Measurements from ENCODE around the gene MYO9B.

The MYO9B gene

DNA sequence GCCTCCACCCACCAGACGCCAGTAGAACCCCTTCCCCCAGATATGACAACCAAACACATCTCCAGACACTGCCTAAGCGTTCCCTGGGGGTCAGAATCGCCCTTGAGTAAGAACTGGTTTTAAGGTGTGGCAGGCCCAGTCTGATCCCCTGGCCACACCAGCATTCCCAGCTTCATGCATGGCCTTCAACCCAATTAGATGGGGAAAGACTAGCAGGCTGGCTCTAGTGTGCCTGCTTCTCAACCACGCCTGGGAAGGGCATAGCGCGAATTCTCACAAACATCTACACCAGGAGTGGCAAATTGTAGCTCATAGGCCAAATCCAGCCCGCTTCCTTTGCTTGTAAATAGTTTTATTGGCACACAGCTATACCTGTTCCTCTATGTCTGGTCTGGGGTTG, 13.9 kb upstream of the MYO9B start:
- DNase-seq (ENCODE audit: low read depth, low spot score), result no peak

DNA sequence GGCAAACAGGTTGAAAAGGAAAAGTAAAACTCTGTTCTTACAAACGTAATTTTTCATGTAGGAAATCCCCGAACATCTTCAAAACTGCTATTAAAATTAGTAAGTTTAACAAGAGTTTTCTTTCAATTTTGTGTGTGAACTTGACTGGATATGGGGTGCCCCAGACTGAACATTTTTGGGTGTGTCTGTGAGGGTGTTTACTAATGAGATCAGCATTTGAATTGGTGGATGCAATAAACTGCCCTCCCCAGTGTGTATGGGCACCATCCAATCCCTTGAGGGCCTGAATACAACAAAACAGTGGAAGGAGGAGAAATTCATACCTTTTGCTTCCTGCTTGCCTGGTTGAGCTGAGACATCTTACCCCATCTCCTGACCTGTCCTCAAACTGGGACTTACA, 12.1 kb upstream of the MYO9B start:
- no peak for DNase-seq (ENCODE audit: low read depth, low spot score)

- DNase-seq (ENCODE audit: low read depth, low spot score), result no peak
Observed at GRCh38 chr19:17069193-17069592, 6.4 kb upstream of the MYO9B start.

DNA sequence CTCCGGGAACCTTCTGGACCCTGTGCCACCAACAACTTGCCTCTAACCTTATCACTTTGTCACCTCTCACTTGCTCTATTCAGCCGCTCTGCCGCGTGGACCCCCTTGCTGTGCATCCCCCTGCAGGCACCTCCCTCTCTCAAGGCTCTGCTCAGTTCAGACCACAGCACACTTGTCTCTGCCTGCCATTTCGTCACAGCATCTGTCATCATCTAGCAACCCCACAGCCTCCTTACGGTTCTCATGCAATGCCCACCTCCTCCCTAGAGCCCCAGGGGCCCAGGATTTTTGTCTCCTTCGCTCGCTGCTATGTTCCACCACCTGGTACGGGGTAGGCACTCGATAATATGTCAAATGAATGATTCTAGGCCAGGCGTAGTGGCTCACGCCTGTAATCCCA, 5.2 kb upstream of the MYO9B start:
- DNase-seq (ENCODE audit: low read depth, low spot score), result no peak

GRCh38 chr19:17070912-17071311, 4.7 kb upstream of the MYO9B start:
- DNase-seq (ENCODE audit: low read depth, low spot score), result no peak

- DNase-seq (ENCODE audit: low read depth, low spot score), result no peak
Observed at GRCh38 chr19:17073869-17074633, 1.5 kb upstream of the MYO9B start.

- DNase-seq (ENCODE audit: low read depth, low spot score), result no peak
Observed at GRCh38 chr19:17074634-17075034, 943 bp upstream of the MYO9B start.

- DNase-seq (ENCODE audit: low read depth, low spot score), result no peak
Observed at GRCh38 chr19:17075864-17076542, 426 bp downstream of the MYO9B start.

GRCh38 chr19:17076543-17076991, 990 bp downstream of the MYO9B start:
- no peak for DNase-seq (ENCODE audit: low read depth, low spot score)

DNA sequence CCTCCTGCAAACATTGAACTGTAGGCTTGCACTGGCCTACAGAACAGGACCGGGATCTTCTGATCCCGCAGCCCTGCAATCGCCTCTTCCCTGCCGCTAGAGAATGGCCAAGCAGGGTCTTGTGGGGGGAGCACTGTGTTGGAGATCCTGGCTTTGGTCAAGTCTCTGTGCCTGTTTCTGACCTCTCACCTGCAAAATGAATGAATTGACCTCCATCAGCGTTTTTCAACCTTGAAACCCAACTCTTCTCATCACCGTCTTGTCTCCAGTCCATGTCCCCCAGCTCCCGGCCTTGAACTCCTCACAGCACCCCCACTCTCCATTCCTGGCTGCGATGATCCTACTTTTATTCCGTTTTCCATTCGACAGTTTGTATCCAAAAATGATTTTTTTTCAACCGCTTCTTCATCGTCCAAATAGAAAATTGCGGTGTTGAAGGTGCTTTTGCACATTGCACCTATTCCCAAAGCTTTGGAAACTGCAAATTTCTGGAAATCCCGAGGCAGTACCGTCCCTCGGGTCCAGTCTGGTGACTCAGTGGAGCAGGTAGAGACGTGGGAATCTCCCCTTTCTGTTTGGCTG, 2.0 kb downstream of the MYO9B start:
- DNase-seq (ENCODE audit: low read depth, low spot score), result no peak

DNA sequence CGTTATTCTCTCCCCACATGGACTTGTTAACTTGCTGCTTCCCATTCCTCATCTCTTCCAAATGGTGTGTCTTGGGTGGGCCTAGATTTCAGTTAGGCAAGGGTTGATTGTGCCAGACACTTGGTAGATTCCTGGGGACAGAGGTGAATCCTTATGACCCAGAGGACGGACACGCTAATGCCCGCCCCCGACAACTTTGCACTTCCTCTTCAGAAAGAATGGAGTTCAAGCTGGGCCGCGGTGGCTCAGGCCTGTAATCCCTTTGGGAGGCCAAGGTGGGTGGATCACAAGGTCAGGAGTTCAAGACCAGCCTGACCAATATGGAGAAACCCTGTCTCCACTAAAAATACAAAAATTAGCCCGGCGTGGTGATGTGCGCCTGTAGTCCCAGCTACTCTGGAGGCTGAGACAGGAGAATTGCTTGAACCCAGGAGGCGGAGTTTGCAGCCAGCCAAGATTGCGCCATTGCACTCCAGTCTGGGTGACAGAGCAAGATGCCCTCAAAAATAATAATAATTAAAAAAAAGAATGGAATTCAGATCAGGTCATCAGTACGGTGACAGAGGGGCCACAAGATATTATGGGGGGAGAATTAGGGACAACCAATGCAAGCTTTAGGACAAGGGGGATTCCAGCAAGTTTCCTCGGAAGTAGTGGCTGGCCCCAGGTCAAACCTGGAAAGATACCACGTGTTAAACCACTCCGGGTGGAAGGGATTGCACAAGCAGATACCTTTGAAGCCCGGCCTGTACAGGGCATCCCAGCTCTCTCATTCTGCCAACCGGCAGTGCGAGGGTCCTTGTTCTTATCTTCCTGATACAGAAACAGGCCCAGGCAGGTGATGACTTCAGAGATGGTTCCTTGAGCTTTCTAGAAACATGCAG, 2.7 kb downstream of the MYO9B start:
- DNase-seq (ENCODE audit: low read depth, low spot score), result no peak

DNA sequence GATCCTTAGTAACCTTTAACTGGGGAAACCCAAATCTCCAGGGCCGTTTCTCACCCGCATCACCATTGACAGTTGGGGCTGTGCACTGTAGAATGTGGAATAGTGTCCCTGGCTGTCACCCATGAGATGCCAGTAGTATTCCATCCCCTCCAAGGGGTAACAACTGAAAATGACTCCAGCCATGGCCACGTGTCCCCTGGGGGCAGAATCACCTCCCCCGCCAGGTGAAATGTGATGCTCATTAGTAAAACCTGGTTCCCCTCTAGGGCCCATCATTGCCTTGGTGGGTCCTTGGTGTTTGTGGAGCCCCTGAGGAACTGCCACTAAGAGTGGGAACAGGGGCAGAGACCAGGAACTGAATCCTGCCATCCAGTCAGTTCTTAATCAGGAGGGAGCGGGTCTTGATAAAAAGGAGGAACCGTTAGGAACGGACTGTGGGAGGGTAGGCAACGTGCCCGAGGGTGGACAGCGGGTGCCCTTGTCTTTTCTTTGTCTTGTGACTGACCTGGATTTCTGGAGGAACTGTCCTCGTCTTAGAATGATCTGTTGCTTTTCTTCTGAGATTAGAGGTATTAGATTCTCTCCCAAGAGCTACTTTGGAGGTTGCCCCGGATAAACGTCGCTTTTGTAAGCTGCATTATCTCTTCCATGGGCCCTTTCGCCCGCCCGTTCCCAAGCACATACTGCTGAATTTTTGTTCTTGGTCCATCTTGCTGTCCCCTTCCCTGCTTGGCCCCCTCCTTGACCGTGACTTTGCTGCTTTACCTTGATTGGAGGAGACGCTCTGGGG, 3.5 kb downstream of the MYO9B start:
- no peak for DNase-seq (ENCODE audit: low read depth, low spot score)

- DNase-seq (ENCODE audit: low read depth, low spot score), result peak; percentile 76
Observed at GRCh38 chr19:17079710-17080439, 4.3 kb downstream of the MYO9B start.

GRCh38 chr19:17080440-17080801, 4.8 kb downstream of the MYO9B start:
- DNase-seq (ENCODE audit: low read depth, low spot score), result no peak

- DNase-seq (ENCODE audit: low read depth, low spot score), result no peak
Observed at GRCh38 chr19:17081672-17082630, 6.4 kb downstream of the MYO9B start.

DNA sequence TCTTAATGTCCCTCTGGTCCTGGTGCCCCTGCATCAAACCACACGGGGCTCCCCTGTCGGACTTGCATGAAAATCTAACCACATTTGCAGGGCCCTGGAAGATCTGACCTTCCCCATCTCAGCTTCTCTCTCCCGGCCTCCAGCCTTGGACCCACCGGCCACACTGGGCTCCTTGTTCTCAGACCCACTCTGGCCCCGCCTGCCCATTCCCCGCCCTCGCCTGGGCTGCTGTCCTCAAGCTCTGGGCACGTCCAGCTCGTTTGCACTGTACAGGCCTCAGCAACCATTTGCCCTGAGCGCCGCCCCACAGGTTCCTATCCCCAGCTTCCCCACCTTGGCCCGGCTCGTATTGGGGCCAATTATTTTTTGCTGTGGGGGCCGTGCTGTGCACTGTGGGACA, 10.5 kb downstream of the MYO9B start:
- no peak for DNase-seq (ENCODE audit: low read depth, low spot score)

- no peak for DNase-seq (ENCODE audit: low read depth, low spot score)
Observed at GRCh38 chr19:17086834-17087233, 11.3 kb downstream of the MYO9B start.

GRCh38 chr19:17088552-17088951, 13.0 kb downstream of the MYO9B start:
- no peak for DNase-seq (ENCODE audit: low read depth, low spot score)

DNA sequence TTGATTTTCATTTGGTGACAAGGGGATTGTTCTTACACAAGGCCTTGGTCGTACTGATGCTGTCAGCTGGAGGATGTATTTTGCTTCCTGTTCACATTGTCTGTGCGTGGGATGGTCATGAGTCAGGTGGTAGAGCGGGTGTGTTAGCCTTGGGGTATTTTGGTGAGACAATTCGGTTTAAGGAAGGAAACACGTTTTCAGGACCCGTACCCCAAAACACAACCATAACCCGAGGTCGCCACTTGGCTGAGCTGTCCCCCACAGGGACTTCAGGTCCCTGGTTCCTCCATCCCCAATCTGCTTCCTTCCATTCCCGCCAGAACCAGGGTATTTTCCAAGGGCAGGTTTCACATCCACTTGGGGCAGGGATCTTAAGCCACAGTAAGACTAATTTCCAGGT, 15.0 kb downstream of the MYO9B start:
- no peak for DNase-seq (ENCODE audit: low read depth, low spot score)

Data from brain pericyte (primary cell).